Superior temporal gyrus (tissue), 1 donor: ENCODE data around the gene UPP1.
"Not testable (repeated sequence)": the region's sequence is repeated elsewhere in the genome, so short reads cannot be mapped to it uniquely, and the experiment has no call there.

Experiments used
- DNase-seq: peaks from one replicate; pipeline ENCODE4 v3.0.0-alpha.2; 2016; ENCODE audit errors: extremely low spot score

The UPP1 gene

GRCh38 chr7:48111596-48111995 lies 22.5 kb downstream of the UPP1 start:
- no peak for DNase-seq

DNA sequence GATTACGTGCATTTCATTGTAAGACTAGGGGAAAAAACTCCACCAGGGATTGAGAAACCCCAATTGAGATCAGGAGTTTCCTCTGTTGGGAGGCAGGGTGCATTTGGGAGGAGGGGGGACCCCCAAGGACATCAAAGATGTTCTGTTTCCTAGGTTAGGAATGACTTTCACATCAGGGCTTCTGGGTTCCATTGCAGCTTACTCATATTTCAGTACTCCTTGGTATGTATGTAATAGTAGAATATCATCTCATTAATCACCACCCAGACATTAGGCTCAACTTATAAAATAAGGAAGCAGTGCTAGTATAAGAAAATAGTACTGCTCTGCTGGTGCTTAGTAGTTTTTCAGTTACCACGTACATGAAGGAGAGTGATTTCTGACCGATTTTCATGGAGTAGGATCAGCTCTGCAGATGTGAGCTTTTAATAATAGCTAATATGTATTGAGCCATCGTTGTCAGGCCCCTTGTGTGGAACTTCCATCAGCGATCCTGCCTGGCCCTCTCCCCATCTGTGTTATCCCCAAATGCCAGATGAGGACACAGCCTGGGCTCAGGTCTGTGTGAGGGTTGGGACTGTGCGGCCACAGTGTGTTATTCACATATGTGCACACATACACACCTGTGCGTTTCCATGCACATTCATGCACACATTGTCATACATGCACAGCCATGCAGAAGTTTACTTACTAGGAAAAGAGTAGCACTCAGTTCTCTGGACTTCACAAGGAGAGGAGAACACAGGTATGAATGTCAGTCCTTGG lies 23.5 kb downstream of the UPP1 start:
- no peak for DNase-seq

- DNase-seq, result no peak
Measured at GRCh38 chr7:48113275-48113674, 24.2 kb downstream of the UPP1 start.

GRCh38 chr7:48114115-48114514 lies 25.1 kb downstream of the UPP1 start:
- DNase-seq, result no peak

- no peak for DNase-seq
Measured at GRCh38 chr7:48114589-48114988, 25.5 kb downstream of the UPP1 start.

DNA sequence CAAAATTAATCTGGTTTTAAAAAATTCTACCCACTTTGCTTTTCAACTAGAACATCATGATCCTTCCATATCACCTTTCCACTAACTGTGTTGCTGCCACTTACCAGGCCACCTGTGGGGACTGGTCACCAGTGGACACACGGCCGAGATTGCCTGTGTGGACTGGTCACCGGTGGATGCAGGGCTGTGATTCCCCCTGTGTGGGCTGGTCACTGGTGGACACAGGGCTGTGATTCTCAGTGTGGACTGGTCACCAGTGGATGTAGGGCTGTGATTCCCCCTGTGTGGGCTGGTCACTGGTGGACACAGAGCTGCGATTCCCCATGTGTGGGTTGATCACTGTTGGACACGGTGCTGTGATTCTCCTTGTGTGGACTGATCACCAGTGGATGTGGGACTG lies 27.0 kb downstream of the UPP1 start:
- no peak for DNase-seq

DNA sequence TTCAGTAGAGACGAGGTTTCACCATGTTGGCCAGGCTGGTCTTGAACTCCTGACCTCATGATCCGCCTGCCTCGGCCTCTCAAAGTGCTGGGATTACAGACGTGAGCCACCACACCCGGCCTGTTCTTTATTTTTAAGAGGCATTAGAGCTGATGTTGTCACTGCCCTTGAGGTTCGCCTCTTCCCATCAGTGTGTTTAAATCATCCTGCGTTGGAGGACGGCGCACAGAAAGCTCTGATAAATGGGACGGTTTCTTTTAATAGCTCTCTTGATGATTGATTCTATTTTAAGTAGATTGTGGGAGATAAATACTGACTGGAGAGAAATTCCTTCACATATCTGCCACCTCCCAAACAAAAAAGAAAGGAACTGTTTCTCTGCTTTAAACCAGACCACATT lies 29.0 kb downstream of the UPP1 start:
- no peak for DNase-seq

GRCh38 chr7:48120536-48120935 lies 31.5 kb downstream of the UPP1 start:
- DNase-seq, result not testable (repeated sequence)

DNA sequence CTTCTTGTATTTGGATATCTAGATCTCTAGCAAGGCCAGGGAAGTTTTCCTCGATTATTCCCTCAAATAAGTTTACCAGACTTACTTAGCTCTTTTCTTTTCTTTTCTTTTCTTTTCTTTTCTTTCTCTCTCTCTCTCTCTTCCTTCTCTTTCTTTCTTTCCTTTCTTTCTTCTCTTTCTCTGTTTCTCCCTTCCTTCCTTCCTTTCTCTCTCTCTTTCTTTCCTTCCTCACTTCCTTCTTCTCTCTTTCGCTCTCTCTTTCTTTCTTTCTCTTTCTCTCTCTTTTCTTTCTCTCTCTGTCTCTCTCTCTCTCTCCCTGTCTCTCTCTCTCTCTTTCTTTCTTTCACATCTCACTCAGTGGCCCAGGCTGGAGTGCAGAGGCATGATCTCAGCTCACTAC lies 37.0 kb downstream of the UPP1 start:
- no peak for DNase-seq

- no peak for DNase-seq
Measured at GRCh38 chr7:48130658-48131108, 41.6 kb downstream of the UPP1 start.

DNA sequence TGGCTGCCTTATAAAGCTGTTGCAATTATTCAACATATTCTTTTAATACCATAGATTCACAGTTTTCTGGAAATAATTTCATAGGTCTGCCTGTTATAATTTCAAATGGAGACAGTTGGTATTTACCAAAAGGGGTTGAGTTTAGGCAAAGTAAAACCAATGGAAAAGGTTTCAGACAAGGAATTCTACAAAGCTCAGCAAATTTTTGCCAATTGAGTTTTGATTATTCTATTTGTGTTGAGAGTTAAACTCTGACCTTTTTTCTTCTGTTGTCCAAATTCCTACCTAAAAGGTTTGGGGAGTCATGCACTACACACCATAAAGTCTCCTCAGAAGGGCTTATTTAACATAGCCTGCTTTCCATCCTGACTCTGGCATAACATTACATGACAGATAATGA lies 43.7 kb downstream of the UPP1 start:
- no peak for DNase-seq

GRCh38 chr7:48139459-48139858 lies 50.4 kb downstream of the UPP1 start:
- no peak for DNase-seq

DNA sequence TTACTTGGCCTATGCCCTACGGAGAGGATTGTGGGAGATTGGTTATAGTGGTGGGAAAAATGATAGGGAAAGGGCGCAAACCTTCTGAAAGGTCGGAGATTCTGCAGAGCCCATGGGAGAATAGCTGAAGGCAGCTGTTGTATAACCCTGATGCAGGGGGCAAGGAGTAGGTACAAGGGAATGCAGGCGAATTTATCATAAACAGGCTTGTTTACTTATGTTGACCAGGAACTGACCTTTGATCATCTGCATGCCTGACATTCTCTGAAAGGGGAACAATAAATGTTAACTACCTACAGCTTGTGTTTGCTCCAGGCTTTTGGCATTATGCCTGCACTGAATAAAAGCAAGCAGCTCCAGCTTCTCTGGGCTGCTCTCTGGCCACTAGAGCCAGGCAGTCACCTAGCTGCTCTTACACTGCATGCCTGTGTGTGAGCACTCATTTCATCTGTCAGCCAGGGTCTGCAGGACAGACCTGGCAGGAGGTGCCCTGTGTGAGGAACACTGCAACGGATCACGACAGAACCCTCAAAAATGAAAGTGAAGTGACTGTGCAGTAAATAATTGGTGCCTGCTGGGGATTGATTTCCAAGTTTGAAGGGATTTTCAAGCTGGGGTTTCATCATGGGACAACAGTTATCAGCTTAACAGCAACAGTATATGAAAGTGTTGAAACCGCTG lies 51.1 kb downstream of the UPP1 start:
- no peak for DNase-seq

DNA sequence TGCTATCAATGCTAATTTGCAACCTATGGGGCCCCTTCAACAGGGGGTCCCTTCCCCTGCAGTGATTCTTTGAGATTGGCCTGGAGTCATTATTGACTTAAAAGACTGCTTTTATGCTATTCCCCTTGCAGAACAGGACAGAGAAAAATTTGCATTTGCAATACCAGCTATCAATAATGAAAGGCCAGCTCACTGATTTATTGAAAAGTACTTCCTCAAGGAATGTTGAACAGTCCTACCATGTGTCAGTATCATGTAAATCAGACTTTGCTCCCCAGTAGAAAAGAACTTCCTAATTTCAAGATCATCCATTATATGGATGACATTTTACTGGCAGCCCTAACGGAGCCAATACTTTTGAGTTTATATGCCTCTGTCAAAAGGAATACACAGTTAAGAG lies 52.5 kb downstream of the UPP1 start:
- no peak for DNase-seq

GRCh38 chr7:48144291-48144768 lies 55.3 kb downstream of the UPP1 start:
- DNase-seq, result no peak

GRCh38 chr7:48147078-48147591 lies 58.1 kb downstream of the UPP1 start:
- no peak for DNase-seq

- DNase-seq, result not testable (repeated sequence)
Measured at GRCh38 chr7:48147690-48148089, 58.6 kb downstream of the UPP1 start.

GRCh38 chr7:48148311-48148710 lies 59.2 kb downstream of the UPP1 start:
- no peak for DNase-seq

GRCh38 chr7:48149058-48149457 lies 60.0 kb downstream of the UPP1 start:
- DNase-seq, result no peak

GRCh38 chr7:48150086-48150485 lies 61.0 kb downstream of the UPP1 start:
- no peak for DNase-seq

- no peak for DNase-seq
Measured at GRCh38 chr7:48154792-48155413, 65.8 kb downstream of the UPP1 start.
